Right atrium auricular region (tissue), 2 donors: ENCODE measurements around the gene GNAZ. TPM values are rescaled to one million over a fixed set of nuclear protein-coding genes. Genes with fewer than 3 reads are reported as not detected.

ENCODE experiments used
- DNase-seq: peaks from one replicate; pipeline ENCODE4 v3.0.0-alpha.2; 2019; ENCODE audit warnings: low spot score
- H3K27ac ChIP-seq, 2 donors: fragments of 200-600 bp; sonication (generic); 1 replicate in 1 of 2; 2 replicates in 1 of 2; pipeline ENCODE4 v1.5.1; 2016 to 2019
- H3K27me3 ChIP-seq, 2 donors: fragments of 200-600 bp; sonication (generic); one replicate each; pipeline versions ENCODE4 v1.5.1 to v1.6.0; 2017 to 2019
- H3K36me3 ChIP-seq: fragments of 200-600 bp; sonication (generic); one replicate; pipeline ENCODE4 v1.5.1; 2016
- H3K4me1 ChIP-seq, 2 donors: fragments of 200-600 bp; sonication (generic); one replicate each; pipeline versions ENCODE4 v1.5.1 to v1.6.0; 2017 to 2019
- H3K4me3 ChIP-seq, 2 donors: fragments of 200-600 bp; sonication (generic); 1 replicate in 1 of 2; 2 replicates in 1 of 2; pipeline ENCODE4 v1.5.1; 2017 to 2019; ENCODE audit warnings: mild to moderate bottlenecking in 1 of 2, moderate library complexity in 1 of 2
- H3K9me3 ChIP-seq, 2 donors: fragments of 200-600 bp; sonication (generic); one replicate each; pipeline ENCODE4 v1.5.1; 2019
- CTCF ChIP-seq, 2 donors: fragments of 200-600 bp; sonication (generic); IDR thresholded peaks; one replicate each; pipeline ENCODE4 v1.5.1; 2019; ENCODE audit warnings: antibody characterized with exemption in 2 of 2
- total RNA-seq, 2 donors: library from RNA; depleted of rRNA; stranded (reverse); fragments of >200 nt; gene quantifications; one replicate each; pipeline ENCODE4 v1.1.0, GENCODE V29; 2016

Gene GNAZ
- total RNA-seq, 2 donors from 2014 or later = 1.9 to 3.2 TPM

- Histone ChIP-seq H3K9me3 (no peaks in the 10 kb centered on the region), H3K27ac (no peak overlapping the region), H3K27me3 (no peaks in the 10 kb centered on the region), H3K36me3 (no peaks in the 10 kb centered on the region), H3K4me3 (no peak overlapping the region), H3K4me1 (no peaks in the 10 kb centered on the region)
- no peak for DNase-seq
- no peak for TF ChIP-seq CTCF (IDR thresholded peaks at IDR 0.05)
Observed at GRCh38 chr22:23029521-23030228, 40.6 kb upstream of the GNAZ start.

- Histone ChIP-seq H3K27me3 (no peaks in the 10 kb centered on the region), H3K4me3 (no peak overlapping the region), H3K36me3 (no peaks in the 10 kb centered on the region), H3K9me3 (no peaks in the 10 kb centered on the region), H3K27ac (no peak overlapping the region), H3K4me1 (no peaks in the 10 kb centered on the region)
- DNase-seq = no peak
- no peak for TF ChIP-seq CTCF (IDR thresholded peaks at IDR 0.05)
Observed at GRCh38 chr22:23031381-23031780, 38.9 kb upstream of the GNAZ start.

GRCh38 chr22:23031786-23032185, 38.5 kb upstream of the GNAZ start:
- TF ChIP-seq CTCF (IDR thresholded peaks at IDR 0.05) = no peak
- Histone ChIP-seq H3K27me3 (no peaks in the 10 kb centered on the region), H3K9me3 (no peaks in the 10 kb centered on the region), H3K36me3 (no peaks in the 10 kb centered on the region), H3K27ac (no peak overlapping the region), H3K4me1 (no peaks in the 10 kb centered on the region), H3K4me3 (no peak overlapping the region)
- no peak for DNase-seq

GRCh38 chr22:23032658-23033057, 37.7 kb upstream of the GNAZ start:
- TF ChIP-seq CTCF (IDR thresholded peaks at IDR 0.05) = no peak
- H3K4me1 ChIP-seq = no peaks in the 10 kb centered on the region
- H3K27ac ChIP-seq = no peak overlapping the region
- no peak overlapping the region for H3K4me3 ChIP-seq
- H3K9me3 ChIP-seq = no peaks in the 10 kb centered on the region
- no peak for DNase-seq
- no peaks in the 10 kb centered on the region for H3K27me3 ChIP-seq
- no peaks in the 10 kb centered on the region for H3K36me3 ChIP-seq

GRCh38 chr22:23033116-23033905, 37.0 kb upstream of the GNAZ start:
- no peak for DNase-seq
- Histone ChIP-seq H3K27ac (no peak overlapping the region), H3K4me1 (no peaks in the 10 kb centered on the region), H3K27me3 (no peaks in the 10 kb centered on the region), H3K4me3 (no peak overlapping the region), H3K36me3 (no peaks in the 10 kb centered on the region), H3K9me3 (no peaks in the 10 kb centered on the region)
- no peak for TF ChIP-seq CTCF (IDR thresholded peaks at IDR 0.05)
